ENCODE data around the gene E2F3. TPM values are rescaled to one million over a fixed set of nuclear protein-coding genes. Genes with fewer than 3 reads are reported as not detected.

E2F3 gene
- total and polyA plus RNA-seq, 5 donors from 2014 or later: 5.2 to 14.0 (median 8.4) TPM

GRCh38 chr6:20483887-20484497, 82.3 kb downstream of the E2F3 start:
- Histone ChIP-seq H3K9me3 (ENCODE audit: control insufficient read depth in 2 of 2, low read length in 2 of 2) (no peaks in the 10 kb centered on the region), H3K27ac (ENCODE audit: insufficient read depth, low read length, poor library complexity, severe bottlenecking) (no peak overlapping the region), H3K36me3 (ENCODE audit: control insufficient read depth, insufficient read depth, low read length) (peaks cover 55% of the 10 kb centered on the region), H3K4me1 (ENCODE audit: control insufficient read depth, insufficient read depth, low read length, poor library complexity, severe bottlenecking) (no peaks in the 10 kb centered on the region), H3K27me3 (ENCODE audit: control insufficient read depth, insufficient read depth, low read length) (no peaks in the 10 kb centered on the region), H3K4me3 (ENCODE audit: low read depth, low read length) (no peak overlapping the region)
- peaks cover 59% of the 10 kb centered on the region for H3K36me3 Mint-ChIP-seq
- H3K9me3 Mint-ChIP-seq: no peaks in the 10 kb centered on the region
- peak overlapping the region in 1 of 3 donors; percentile 25 for H3K27ac Mint-ChIP-seq
- ATAC-seq (ENCODE audit: low read depth in 2 of 2): no peak
- no peaks in the 10 kb centered on the region for H3K27me3 Mint-ChIP-seq
- H3K4me3 Mint-ChIP-seq: no peak overlapping the region
- DNase-seq: no peak
- peaks cover 0 to 16% (median 3%) of the 10 kb centered on the region in 4 donors for H3K4me1 Mint-ChIP-seq

- Mint-ChIP-seq H3K27ac (no peak overlapping the region), H3K27me3 (no peaks in the 10 kb centered on the region), H3K4me1 (peaks cover 0 to 6% (median under 1%) of the 10 kb centered on the region in 4 donors), H3K9me3 (no peaks in the 10 kb centered on the region), H3K4me3 (no peak overlapping the region), H3K36me3 (peaks cover 63% of the 10 kb centered on the region)
- no peak for DNase-seq
- no peaks in the 10 kb centered on the region for H3K27me3 ChIP-seq (ENCODE audit: control insufficient read depth, insufficient read depth, low read length)
- no peaks in the 10 kb centered on the region for H3K4me1 ChIP-seq (ENCODE audit: control insufficient read depth, insufficient read depth, low read length, poor library complexity, severe bottlenecking)
- no peak overlapping the region for H3K4me3 ChIP-seq (ENCODE audit: low read depth, low read length)
- H3K36me3 ChIP-seq (ENCODE audit: control insufficient read depth, insufficient read depth, low read length): peaks cover 61% of the 10 kb centered on the region
- no peaks in the 10 kb centered on the region for H3K9me3 ChIP-seq (ENCODE audit: control insufficient read depth in 2 of 2, low read length in 2 of 2)
- ATAC-seq (ENCODE audit: low read depth in 2 of 2): no peak
- no peak overlapping the region for H3K27ac ChIP-seq (ENCODE audit: insufficient read depth, low read length, poor library complexity, severe bottlenecking)
These were observed 85.0 kb downstream of the E2F3 start for GRCh38 chr6:20486641-20487040.

- H3K36me3 ChIP-seq (ENCODE audit: control insufficient read depth, insufficient read depth, low read length): peaks cover 51% of the 10 kb centered on the region
- no peaks in the 10 kb centered on the region for H3K4me1 ChIP-seq (ENCODE audit: control insufficient read depth, insufficient read depth, low read length, poor library complexity, severe bottlenecking)
- peaks cover 58% of the 10 kb centered on the region for H3K36me3 Mint-ChIP-seq
- H3K27me3 Mint-ChIP-seq: no peaks in the 10 kb centered on the region
- no peaks in the 10 kb centered on the region for H3K9me3 ChIP-seq (ENCODE audit: control insufficient read depth in 2 of 2, low read length in 2 of 2)
- no peak overlapping the region for H3K4me3 ChIP-seq (ENCODE audit: low read depth, low read length)
- no peak for DNase-seq
- H3K4me1 Mint-ChIP-seq: peaks cover 0 to 4% (median 0%) of the 10 kb centered on the region in 4 donors
- no peaks in the 10 kb centered on the region for H3K27me3 ChIP-seq (ENCODE audit: control insufficient read depth, insufficient read depth, low read length)
- no peak for ATAC-seq (ENCODE audit: low read depth in 2 of 2)
- no peak overlapping the region for H3K27ac ChIP-seq (ENCODE audit: insufficient read depth, low read length, poor library complexity, severe bottlenecking)
- no peak overlapping the region for H3K4me3 Mint-ChIP-seq
- H3K27ac Mint-ChIP-seq: peak overlapping the region in 1 of 3 donors; percentile 27
- no peaks in the 10 kb centered on the region for H3K9me3 Mint-ChIP-seq
These were observed 86.1 kb downstream of the E2F3 start for GRCh38 chr6:20487669-20488375.

- ATAC-seq (ENCODE audit: low read depth in 2 of 2) (no peak), DNase-seq (no peak)
- no peak overlapping the region for H3K27ac ChIP-seq (ENCODE audit: insufficient read depth, low read length, poor library complexity, severe bottlenecking)
- Mint-ChIP-seq H3K27ac (no peak overlapping the region), H3K9me3 (no peaks in the 10 kb centered on the region), H3K27me3 (no peaks in the 10 kb centered on the region), H3K4me1 (peaks cover 0 to 2% (median 0%) of the 10 kb centered on the region in 4 donors), H3K36me3 (peaks cover 43% of the 10 kb centered on the region), H3K4me3 (no peak overlapping the region)
- no peaks in the 10 kb centered on the region for H3K4me1 ChIP-seq (ENCODE audit: control insufficient read depth, insufficient read depth, low read length, poor library complexity, severe bottlenecking)
- H3K4me3 ChIP-seq (ENCODE audit: low read depth, low read length): no peak overlapping the region
- peaks cover 40% of the 10 kb centered on the region for H3K36me3 ChIP-seq (ENCODE audit: control insufficient read depth, insufficient read depth, low read length)
- no peaks in the 10 kb centered on the region for H3K27me3 ChIP-seq (ENCODE audit: control insufficient read depth, insufficient read depth, low read length)
- H3K9me3 ChIP-seq (ENCODE audit: control insufficient read depth in 2 of 2, low read length in 2 of 2): no peaks in the 10 kb centered on the region
These were observed 88.9 kb downstream of the E2F3 start for GRCh38 chr6:20490591-20490990.

GRCh38 chr6:20492099-20492498, 90.4 kb downstream of the E2F3 start:
- Mint-ChIP-seq H3K4me1 (peaks cover 0 to 2% (median 0%) of the 10 kb centered on the region in 4 donors), H3K36me3 (peaks cover 36% of the 10 kb centered on the region), H3K9me3 (no peaks in the 10 kb centered on the region), H3K27ac (peak overlapping the region in 1 of 3 donors; percentile 38), H3K4me3 (no peak overlapping the region), H3K27me3 (no peaks in the 10 kb centered on the region)
- Histone ChIP-seq H3K27ac (ENCODE audit: insufficient read depth, low read length, poor library complexity, severe bottlenecking) (no peak overlapping the region), H3K4me3 (ENCODE audit: low read depth, low read length) (no peak overlapping the region), H3K36me3 (ENCODE audit: control insufficient read depth, insufficient read depth, low read length) (peaks cover 33% of the 10 kb centered on the region), H3K27me3 (ENCODE audit: control insufficient read depth, insufficient read depth, low read length) (no peaks in the 10 kb centered on the region), H3K9me3 (ENCODE audit: control insufficient read depth in 2 of 2, low read length in 2 of 2) (no peaks in the 10 kb centered on the region), H3K4me1 (ENCODE audit: control insufficient read depth, insufficient read depth, low read length, poor library complexity, severe bottlenecking) (no peaks in the 10 kb centered on the region)
- no peak for ATAC-seq (ENCODE audit: low read depth in 2 of 2)
- DNase-seq: no peak

GRCh38 chr6:20497216-20498040, 95.7 kb downstream of the E2F3 start:
- Mint-ChIP-seq H3K27me3 (peaks cover 10% of the 10 kb centered on the region), H3K9me3 (peaks cover 0 to 3% (median 0%) of the 10 kb centered on the region in 7 donors), H3K27ac (peak overlapping the region in 1 of 3 donors; percentile 18), H3K4me1 (peaks cover 0 to 2% (median 0%) of the 10 kb centered on the region in 4 donors), H3K4me3 (no peak overlapping the region), H3K36me3 (no peaks in the 10 kb centered on the region)
- no peaks in the 10 kb centered on the region for H3K9me3 ChIP-seq (ENCODE audit: control insufficient read depth in 2 of 2, low read length in 2 of 2)
- no peaks in the 10 kb centered on the region for H3K27me3 ChIP-seq (ENCODE audit: control insufficient read depth, insufficient read depth, low read length)
- H3K4me1 ChIP-seq (ENCODE audit: control insufficient read depth, insufficient read depth, low read length, poor library complexity, severe bottlenecking): no peaks in the 10 kb centered on the region
- no peak for DNase-seq
- H3K36me3 ChIP-seq (ENCODE audit: control insufficient read depth, insufficient read depth, low read length): no peaks in the 10 kb centered on the region
- H3K27ac ChIP-seq (ENCODE audit: insufficient read depth, low read length, poor library complexity, severe bottlenecking): no peak overlapping the region
- no peak overlapping the region for H3K4me3 ChIP-seq (ENCODE audit: low read depth, low read length)
- ATAC-seq (ENCODE audit: low read depth in 2 of 2): no peak

- Histone ChIP-seq H3K27me3 (ENCODE audit: control insufficient read depth, insufficient read depth, low read length) (no peaks in the 10 kb centered on the region), H3K9me3 (ENCODE audit: control insufficient read depth in 2 of 2, low read length in 2 of 2) (no peaks in the 10 kb centered on the region), H3K4me3 (ENCODE audit: low read depth, low read length) (no peak overlapping the region), H3K36me3 (ENCODE audit: control insufficient read depth, insufficient read depth, low read length) (no peaks in the 10 kb centered on the region), H3K4me1 (ENCODE audit: control insufficient read depth, insufficient read depth, low read length, poor library complexity, severe bottlenecking) (no peaks in the 10 kb centered on the region), H3K27ac (ENCODE audit: insufficient read depth, low read length, poor library complexity, severe bottlenecking) (no peak overlapping the region)
- no peak for DNase-seq
- Mint-ChIP-seq H3K9me3 (peaks cover 0 to 3% (median 0%) of the 10 kb centered on the region in 7 donors), H3K36me3 (no peaks in the 10 kb centered on the region), H3K4me3 (no peak overlapping the region), H3K27me3 (peaks cover 10% of the 10 kb centered on the region), H3K4me1 (peaks cover 0 to 2% (median 0%) of the 10 kb centered on the region in 4 donors), H3K27ac (peak overlapping the region in 1 of 3 donors; percentile 18)
- ATAC-seq (ENCODE audit: low read depth in 2 of 2): no peak
These were observed 96.3 kb downstream of the E2F3 start for GRCh38 chr6:20498041-20498385.
